Stimulated activated CD4-positive, alpha-beta T cell treated with anti-CD3 and anti-CD28 coated beads, Interleukin-12 subunit alpha, Interleukin-12 subunit beta, amount 100 ng/mL, for 4 hours (primary cell): ENCODE results near the gene APLP2.
"Not testable (repeated sequence)": the region's sequence is repeated elsewhere in the genome, so short reads cannot be mapped to it uniquely, and the experiment has no call there.

Source experiments
- DNase-seq: peaks from one replicate; pipeline ENCODE4 v3.0.0-alpha.2; 2020

The APLP2 gene

DNA sequence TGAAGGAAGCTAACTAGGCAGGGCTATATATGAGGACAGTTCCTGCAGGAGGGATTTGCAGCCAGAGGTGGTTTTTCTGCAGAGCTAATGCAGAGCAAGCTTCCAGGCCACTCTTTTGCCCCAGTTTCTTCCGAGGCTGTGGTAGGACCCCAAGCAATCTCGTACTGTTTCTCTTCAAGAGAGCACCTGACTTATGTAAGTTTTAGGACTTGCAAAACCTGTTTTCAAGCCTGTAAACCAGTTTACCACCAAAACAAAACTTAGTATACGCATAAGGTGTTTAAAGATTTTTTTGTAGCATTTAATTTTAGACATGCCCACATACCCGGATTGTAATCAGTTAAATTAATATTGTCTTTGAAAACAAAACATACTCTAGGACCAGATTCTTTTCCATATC is 7.7 kb upstream of the APLP2 start:
- no peak for DNase-seq

DNA sequence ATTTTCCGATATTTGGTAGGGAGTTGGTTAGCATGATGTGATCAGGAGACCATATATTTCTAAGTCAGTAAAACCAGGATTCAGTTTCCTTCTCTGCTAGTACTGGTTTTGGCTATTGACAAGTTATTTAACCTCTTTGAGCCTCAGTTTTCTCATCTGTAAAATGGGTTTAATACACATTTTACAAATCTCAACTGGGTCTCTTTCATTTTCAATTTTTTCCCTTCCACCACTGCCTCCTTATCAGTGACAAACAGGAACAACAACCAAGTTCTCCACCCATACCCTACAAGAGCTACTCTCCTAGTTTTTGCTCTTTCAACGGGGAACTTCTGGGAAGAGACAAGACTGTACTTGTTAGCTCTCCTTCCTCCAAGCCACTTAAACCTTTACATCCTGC is 6.2 kb upstream of the APLP2 start:
- no peak for DNase-seq

DNA sequence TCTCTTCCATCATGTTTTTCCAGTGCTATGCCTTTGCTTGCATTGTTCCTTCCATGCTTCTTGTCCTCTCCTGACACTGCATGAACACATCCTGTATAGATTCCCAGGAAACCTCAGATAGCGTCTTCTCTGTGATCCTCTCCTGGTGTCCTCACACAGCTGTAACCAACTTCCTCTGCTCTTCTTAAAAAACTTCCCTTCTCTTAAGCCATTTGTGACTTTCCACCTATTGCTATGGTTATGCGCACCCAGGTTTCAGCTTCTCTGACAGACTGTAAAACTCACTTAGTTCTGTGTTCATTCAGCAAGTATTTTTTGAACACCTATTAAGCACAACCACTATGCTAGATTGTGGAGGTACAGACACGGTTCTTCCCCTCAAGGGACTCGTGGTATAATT is 5.1 kb upstream of the APLP2 start:
- DNase-seq, result no peak

DNA sequence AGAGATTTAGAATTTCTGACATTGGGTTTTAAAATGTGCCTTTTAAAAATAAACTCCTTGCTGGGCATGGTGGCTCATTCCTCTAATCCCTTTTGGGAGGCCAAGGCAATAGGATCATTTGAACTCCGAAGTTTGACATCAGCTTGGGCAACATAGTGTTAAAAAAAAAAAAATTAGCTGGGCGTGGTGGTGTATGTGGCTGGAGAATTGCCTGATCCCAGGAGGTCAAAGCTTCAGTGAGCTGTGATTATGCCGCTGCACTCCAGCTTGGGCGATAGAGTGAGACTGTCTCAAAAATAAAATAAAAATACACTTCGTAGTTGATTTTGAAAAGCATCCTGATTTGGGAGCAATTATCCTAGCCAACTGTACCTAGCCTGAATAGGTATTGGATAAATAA is 3.4 kb upstream of the APLP2 start:
- no peak for DNase-seq

DNA sequence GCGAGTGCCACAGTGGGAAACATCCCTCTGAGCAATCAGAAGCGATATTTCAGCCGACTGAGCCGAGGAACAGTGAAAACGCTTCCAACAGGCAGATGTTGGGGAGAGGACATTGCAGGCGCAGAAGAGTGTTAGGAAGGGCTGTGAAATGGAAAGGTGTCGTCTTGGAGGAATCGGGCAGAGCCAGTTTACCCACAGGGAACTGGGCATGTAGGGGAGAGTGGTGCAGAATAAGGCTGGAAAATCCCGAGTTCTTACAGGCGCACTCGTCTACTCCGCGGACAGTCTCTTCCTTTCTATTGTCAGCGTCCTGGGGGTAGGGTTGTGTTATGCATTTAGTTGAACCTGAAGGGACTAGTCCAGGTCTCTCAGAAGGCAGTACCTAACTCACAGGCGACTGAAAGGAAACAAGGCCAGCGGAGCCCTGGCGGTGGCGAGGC is 1.1 kb upstream of the APLP2 start:
- no peak for DNase-seq

DNA sequence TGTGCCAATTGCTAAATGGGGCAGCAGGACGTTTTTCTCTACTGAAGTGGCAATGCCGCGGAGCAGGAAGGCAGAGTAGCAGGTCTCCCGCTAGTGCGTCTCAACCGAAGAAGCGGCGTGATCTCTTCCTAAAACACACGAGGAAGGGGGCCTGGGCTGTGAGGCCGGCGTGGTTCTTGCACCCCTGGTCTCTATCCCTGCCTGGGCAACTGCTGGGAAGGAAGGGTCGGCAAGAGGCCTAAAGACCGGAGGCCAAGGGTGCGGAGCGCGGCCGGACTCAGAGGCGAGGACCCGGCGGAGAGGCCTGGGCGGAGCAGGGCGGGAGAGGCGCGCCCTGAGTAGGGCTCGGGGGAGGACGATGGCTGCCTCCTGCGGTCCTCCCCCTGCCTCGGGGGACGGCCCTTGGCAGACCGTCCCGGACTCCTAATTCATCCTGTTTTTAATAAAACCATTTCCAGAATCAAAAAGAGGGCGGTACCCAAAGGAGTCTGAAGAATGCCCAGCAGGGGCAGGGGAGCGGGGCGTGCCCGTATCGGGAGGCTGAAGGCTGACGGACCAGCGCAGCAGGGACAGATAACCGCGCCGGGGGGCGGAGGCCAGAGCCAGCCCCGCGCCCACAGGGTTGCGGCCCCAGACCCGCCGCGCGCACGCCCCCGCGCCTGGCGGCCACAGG is 572 bp upstream of the APLP2 start:
- no peak for DNase-seq

DNA sequence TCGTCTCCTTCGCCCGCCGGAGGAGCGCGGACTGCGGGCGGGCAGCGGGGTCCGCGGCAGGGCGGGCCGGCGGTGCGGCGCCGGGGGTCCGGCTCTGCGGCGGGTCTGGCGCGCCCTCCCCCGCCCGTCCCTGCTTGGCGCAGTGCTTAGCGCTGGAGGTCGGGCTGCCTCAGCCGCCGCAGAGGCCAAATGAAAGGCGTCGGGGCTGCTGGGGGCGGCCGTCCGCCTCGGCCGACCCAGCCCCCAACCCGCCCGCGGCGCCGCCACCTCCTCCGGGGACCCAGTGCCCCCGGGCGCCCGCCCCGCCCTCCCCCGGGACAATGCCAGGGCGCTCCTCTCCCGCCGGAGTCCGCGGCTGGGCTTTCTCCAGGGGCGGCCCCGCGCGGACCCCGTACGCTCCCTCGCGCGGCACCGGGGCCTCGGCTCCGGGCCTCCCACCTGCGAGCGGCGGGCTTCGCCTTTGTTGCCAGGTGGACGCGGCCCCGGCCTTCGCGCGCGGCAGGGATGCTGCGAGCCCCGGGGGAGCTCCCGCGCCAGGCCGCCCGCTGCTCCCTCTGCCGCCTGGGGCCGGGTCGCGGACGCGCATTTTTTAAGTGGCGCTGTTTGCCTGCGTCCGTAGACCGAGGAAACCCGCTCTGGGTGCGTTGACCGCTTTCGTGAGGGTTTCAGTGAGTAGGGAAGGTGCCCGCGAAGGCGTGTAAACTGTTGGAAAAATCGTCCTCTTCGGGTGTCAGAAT is 583 bp downstream of the APLP2 start:
- peak; percentile 34 for DNase-seq

DNA sequence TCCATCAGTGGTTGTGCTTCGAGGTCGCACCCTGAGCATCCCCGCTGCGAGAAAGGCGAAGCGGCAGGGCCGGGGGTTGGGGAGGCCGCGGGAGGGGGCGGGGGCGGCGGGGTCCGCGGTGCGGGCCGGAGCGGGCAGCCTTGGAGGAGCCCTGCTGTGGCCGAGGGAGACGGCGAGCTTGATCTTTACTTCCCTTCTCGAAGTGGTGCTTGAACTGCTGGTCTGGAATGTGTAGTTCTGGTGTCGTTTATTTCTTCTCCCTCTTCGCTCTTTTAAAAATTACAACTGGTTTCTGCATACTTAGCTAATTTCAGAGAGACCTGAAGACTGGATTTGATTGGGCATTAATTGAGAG is 1.1 kb downstream of the APLP2 start:
- no peak for DNase-seq

DNA sequence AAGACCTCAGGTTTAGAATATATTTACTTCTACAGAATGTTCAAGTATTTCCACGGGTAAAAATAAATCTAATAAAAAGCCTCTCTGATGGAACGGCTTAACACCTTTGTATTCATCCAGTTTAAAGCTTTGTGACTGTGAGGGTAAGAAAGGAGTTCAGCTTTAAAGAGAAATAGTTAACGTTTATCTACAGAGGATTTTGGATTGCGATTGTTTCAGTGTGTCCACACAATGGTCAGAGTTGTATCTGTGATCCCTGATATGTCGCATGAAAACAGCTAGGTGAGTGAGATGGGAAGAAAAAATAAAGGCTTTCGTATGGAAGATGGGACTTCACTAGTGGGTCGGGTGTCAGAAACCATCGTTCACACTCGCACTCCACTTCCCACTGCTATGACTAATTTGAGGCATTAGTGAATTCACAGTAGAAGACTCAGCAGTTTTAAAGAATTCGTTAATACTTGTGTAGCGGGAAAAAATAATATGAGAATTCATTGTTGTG is 1.6 kb downstream of the APLP2 start:
- DNase-seq, result no peak

DNA sequence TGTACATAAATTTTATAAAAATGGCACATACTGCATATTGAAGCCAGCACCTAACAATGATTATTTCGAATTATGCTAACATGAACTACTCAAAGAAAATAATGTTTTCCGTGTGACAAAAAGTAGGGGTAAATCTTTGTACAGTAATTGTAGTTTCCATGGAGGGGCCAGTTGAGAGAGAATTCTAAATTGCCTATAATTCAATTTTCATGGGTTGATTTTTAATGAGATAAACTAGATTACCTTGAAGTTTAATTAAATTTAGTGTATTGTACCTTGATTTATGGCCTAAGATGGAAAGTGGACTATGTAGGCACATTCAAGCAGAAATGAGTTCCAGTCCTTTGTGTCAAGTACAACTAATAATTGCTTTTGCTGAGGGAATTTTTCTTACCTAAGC is 5.0 kb downstream of the APLP2 start:
- DNase-seq, result no peak

DNA sequence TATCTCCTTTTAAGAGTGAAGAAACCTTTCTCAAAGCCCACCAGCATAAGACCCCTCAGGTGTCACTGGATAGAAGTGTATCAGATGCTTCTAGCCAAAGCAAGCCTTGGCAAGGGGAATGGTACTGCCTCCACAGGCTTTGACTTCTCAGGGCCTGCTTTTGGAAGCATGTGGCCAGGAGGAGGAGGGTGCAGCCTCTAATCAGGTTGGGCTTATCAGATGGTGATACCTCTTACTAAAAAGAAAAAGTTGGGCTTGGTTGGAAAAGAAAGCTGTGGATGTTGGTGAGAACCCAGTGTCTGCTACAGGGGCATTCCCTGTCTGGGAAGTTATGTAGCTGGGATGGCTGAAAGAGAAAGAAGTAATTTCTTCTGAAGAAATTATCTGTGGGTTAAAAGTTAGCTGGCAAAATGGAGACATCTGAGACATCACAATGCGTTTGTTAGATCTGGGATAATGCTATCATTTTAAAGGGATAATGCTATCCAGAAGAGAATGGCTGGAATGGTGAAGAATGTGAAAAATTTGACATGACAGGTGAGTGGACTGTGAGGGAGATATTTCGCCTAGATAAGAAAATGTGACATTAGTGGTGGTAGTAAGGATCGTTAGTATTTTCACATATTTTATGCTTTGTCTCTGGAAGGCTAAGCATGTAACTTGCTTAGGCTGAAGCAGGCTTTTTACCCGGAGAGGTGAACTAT is 7.2 kb downstream of the APLP2 start:
- no peak for DNase-seq

DNA sequence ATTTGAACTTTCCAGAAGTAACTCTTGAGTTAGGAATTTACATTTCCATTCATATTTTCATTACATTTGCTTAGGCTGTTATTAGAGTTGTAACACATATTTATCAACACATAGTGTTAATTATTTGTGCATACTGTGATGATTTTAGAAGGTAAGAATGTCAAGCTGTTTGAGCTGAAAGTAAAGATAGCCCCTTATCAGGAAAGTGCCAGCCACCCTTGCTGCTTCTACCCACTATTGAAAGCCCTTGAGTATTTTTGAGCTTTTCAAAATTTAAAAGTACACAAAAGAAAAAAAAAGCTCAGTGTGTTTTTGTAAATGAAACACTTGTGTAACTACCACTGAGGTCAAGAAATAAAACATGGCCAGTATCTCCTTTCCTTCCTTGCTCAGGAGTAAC is 8.0 kb downstream of the APLP2 start:
- no peak for DNase-seq

DNA sequence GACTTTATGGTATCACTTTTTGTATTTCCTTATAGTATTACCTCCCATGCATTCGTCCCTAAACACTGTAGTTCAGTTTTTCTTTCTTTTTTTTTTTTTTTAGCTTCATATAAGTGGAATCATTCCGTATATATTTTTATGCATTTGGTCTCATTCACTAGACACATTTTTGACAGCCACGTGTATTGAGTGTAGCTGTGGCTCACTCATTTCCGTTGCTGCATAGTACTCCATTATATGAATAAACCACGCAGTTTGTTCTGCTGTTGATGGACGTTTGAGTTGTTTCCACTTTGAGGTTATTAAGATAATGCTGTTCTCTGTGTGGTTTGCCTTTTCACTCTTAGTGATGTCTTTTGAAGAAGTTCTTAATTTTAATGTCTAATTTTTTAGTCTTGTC is 8.4 kb downstream of the APLP2 start:
- no peak for DNase-seq

DNA sequence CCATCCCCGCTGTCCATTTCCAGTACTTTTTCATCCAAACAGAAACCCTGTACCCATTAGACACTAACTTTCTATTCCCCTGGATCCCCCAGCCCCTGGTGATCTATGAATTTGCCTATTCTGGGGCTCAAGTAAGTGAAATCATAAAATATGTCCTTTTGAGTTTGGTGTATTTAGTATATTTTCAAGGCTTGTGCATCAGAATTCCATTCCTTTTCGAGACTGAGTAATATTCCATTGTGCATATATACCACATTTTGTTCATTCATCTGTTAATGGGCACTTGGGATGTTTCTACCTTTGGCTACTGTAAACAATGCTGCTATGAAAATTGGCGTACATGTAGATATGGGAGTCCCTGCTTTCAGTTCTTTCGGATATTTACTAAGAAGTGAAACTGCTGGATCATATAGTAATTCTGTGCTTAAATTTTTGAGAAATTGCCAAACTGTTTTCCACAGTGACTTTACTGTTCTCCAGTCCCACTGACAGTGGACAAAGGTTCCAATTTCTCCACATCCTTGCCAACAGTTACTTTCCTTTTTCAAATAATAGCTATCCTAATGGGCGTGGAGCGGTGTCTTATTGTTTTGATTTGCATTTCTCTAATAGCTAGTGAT is 16.1 kb downstream of the APLP2 start:
- no peak for DNase-seq

DNA sequence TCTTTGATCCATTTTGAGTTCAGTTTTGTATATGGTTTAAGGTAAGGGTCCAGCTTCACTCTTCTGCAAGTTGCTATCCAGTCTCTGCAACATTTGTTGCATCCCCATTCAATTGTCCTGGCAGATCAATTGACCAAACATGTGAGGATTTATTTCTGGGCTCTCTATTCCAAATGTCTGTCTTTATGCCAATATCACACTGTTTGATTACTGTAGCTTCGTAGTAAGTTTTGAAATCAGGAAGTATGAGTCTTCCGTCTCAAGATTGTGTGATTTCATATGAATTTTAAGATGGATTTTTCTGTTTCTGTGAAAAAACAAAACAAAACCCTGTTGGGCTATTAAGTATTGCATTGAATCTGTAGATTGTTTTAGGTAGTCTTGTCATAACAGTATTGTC is 17.0 kb downstream of the APLP2 start:
- DNase-seq, result no peak

DNA sequence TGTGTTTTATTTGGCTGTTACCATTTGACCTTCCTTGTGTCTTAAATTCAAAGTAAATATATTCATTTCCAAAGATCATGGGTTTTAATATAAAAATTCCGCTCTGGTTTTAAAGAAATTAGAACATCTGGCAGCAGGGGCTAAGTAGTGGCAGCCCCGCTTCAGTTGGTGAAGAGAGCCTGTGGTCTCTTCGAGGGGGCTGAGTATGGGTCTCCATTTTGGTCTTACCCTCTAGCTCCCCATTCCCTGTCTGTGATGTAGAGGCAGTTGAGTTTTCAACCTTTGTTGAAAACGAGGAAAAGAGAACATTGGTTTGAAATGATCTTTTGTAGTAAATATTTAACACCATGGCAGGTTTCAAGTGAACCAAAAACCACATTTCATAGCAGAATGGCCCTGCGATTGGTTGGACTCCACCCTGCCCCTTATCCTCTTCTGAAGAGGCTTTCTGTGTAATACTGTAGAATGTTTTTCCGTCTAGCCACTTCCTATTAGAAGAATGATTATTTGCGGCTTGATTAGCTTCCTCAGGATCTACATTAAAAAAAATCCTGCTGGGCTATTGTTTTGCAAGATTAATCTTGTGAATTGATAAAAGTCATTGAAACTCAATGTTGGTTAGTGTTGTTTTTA is 17.7 kb downstream of the APLP2 start:
- DNase-seq, result no peak

DNA sequence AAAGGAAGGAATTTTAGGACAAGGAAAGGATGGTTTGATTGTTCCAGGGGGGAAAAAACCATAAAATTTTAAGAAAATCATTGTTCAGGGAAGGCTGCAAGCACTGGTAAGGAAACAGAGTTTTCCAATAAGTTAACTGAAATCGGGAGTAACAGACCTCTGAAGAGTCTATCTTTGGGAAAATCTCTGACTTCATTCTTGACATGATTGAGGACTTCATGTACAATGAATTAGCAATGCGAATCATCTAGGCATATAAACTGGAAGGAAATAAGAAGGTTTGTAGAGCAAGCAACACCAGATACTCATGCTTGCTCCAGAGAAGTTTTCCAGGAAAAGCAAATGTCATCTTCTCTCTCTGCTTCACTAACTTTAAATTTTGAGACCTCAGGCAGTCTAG is 18.5 kb downstream of the APLP2 start:
- no peak for DNase-seq

DNA sequence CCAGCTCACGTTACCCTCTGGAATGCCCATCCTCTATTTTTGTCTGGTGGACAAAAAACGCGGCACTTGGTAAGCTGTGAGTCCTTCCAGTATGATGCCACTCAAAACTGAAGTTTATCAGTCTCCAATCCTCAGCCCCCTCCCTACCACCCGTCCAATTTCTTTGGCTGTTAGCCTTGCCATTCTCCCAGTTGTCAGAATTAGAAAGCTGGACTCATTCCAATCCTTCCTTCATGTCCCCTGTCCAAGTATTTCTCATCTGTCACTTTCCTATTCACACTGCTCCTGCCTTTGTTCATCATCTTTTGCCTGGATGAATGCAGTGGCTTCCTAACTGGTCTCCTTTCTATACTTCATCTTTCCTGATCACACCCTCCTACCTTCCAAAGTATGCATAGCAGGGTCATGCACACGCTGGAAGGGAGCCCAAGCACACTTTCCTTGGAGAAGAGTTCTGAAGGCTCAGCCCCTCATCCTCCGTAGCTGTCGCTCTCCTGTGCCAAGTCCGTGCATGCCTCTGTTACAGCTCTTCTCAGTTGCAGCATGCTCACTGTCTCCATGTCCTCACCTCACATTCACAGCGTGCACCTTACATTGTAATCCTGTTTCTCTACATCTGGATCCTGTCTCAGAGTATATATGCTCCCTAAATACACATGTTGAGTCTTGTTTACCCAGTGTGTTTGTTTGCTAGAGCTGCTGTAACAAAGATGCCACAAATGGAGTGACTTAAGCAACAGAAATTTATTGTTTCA is 19.4 kb downstream of the APLP2 start:
- no peak for DNase-seq

DNA sequence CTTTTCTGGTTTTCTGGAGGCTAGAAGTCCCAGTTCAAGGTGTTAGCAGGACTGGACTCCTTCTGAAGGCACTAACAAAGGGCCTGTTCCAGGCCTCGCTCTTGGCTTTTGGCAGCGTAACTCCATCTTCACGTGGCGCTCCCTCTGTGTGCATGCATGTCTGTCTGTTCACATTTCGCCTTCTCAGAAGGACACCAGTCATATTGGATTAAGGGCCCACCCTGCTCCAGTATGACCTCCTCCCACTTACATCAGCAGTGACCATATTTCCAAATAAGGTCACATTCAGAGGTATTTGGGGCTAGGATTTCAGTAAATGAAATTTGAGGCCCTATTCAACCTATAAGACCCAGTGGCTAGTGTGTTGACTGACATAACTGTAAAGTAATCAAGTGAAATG is 20.0 kb downstream of the APLP2 start:
- DNase-seq, result no peak

DNA sequence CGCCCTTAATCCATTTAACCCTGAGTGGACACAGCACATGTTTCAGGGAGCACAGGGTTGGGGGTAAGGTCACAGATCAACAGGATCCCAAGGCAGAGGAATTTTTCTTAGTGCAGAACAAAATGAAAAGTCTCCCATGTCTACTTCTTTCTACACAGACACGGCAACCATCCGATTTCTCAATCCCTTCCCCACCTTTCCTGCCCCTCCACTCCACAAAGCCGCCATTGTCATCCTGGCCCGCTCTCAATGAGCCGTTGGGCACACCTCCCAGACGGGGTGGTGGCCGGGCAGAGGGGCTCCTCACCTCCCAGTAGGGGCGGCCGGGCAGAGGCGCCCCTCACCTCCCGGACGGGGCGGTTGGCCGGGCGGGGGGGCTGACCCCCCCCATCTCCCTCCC is 20.8 kb downstream of the APLP2 start:
- DNase-seq, result not testable (repeated sequence)

DNA sequence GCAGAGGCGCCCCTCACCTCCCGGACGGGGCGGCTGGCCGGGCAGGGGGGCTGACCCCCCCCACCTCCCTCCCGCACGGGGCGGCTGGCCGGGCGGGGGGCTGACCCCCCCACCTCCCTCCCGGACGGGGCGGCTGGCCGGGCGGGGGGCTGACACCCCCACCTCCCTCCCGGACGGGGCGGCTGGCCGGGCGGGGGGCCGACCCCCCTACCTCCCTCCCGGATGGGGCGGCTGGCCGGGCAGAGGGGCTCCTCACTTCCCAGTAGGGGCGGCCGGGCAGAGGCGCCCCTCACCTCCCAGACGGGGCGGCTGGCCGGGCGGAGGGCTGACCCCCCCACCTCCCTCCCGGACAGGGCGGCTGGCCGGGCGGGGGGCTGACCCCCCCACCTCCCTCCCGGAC is 21.5 kb downstream of the APLP2 start:
- DNase-seq, result not testable (repeated sequence)

DNA sequence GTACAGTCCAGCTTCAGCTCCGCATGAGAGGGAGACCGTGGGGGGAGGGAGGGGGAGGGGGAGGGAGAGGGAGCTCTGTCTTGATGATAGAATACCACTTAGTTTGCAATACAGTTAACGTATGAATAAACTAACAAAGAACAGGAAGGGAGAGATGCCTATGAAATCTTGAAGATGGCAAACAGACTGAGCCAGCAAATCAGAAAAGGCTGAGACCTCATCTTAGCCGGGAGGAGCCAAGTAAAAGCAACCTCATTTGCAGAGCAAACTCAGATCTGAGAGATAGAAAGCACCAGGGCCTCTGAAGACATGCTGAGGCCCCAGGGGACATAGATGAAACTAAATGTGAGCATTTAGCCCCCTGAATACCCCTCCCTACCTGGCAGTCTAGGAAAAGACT is 23.0 kb downstream of the APLP2 start:
- DNase-seq, result no peak
